Naive thymus-derived CD8-positive, alpha-beta T cell (primary cell): ENCODE measurements around the gene NNT. TPM values are rescaled to one million over a fixed set of nuclear protein-coding genes. Genes with fewer than 3 reads are reported as not detected.

Experiments
- ATAC-seq, 2 donors: fragments of 150-1000 bp; cut with Tn5 transposase in 1 of 2; sonication (Bioruptor Pico), chemical (Tn5 transposase) in 1 of 2; 1 replicate in 1 of 2; 2 replicates in 1 of 2; pipeline ENCODE4 v1.10.0; 2021; ENCODE audit warnings: mild to moderate bottlenecking in 2 of 2, moderate library complexity in 2 of 2
- POLR2A ChIA-PET: fragments of 350-600 bp; sonication (Branson Sonifier 250); formaldehyde crosslinking; loops from one replicate; lab custom pipeline; 2021; ENCODE audit warnings: antibody characterized with exemption; lab: Charles Lee
- DNase-seq, 10 donors: peaks; one replicate each; pipeline versions ENCODE4 v3.0.0 to v3.0.0-alpha.2; 2020 to 2022
- H3K27ac Mint-ChIP-seq, 10 donors: one replicate each; pipeline ENCODE4 v1.8.0; 2020 to 2022; ENCODE audit warnings: mild to moderate bottlenecking in 10 of 10, mixed read lengths in 10 of 10, moderate library complexity in 4 of 10, inconsistent platforms in 1 of 10
- H3K27me3 Mint-ChIP-seq, 5 donors: one replicate each; pipeline ENCODE4 v1.8.0; 2021 to 2022; ENCODE audit warnings: mixed read lengths in 5 of 5
- H3K36me3 Mint-ChIP-seq, 3 donors: one replicate each; pipeline ENCODE4 v1.8.0; 2020 to 2022; ENCODE audit warnings: mixed read lengths in 3 of 3, mild to moderate bottlenecking in 2 of 3, inconsistent platforms in 1 of 3
- H3K4me1 Mint-ChIP-seq, 4 donors: one replicate each; pipeline ENCODE4 v1.8.0; 2021 to 2022; ENCODE audit warnings: mixed read lengths in 4 of 4
- H3K4me3 Mint-ChIP-seq, 10 donors: one replicate each; pipeline ENCODE4 v1.8.0; 2020 to 2022; ENCODE audit warnings: mild to moderate bottlenecking in 10 of 10, mixed read lengths in 10 of 10, moderate library complexity in 6 of 10, inconsistent platforms in 1 of 10
- H3K9me3 Mint-ChIP-seq, 9 donors: one replicate each; pipeline ENCODE4 v1.8.0; 2020 to 2022; ENCODE audit warnings: mixed read lengths in 9 of 9, mild to moderate bottlenecking in 3 of 9, inconsistent platforms in 1 of 9, moderate library complexity in 1 of 9
- polyA plus RNA-seq, 3 donors: library from polyadenylated mRNA; unstranded; fragments of 300-500 nt; fragmentation: Illumina TruSeq; gene quantifications; one replicate each; pipeline ENCODE4 v1.2.3, GENCODE V29; 2021
- total RNA-seq, 8 experiments: library from RNA in 2 of 8; stranded (reverse) in 2 of 8; gene quantifications; one replicate each; pipeline ENCODE4 v1.2.3 and lab custom pipeline; 2021 to 2026

NNT gene
- total and polyA plus RNA-seq, 5 experiments from 2014 or later: 38.8 to 63.6 (median 52.7) TPM

GRCh38 chr5:43615445-43616184 lies 12.6 kb downstream of the NNT start:
- no peak overlapping the region for H3K27ac Mint-ChIP-seq

GRCh38 chr5:43616535-43616934 lies 13.6 kb downstream of the NNT start:
- Mint-ChIP-seq H3K27ac (peak overlapping the region in 2 of 10 donors; percentile 17 to 37), H3K9me3 (no peaks in the 10 kb centered on the region), H3K4me3 (no peak overlapping the region), H3K36me3 (peaks cover 0 to 85% (median 29%) of the 10 kb centered on the region in 3 donors), H3K4me1 (peaks cover 0 to 7% (median 3%) of the 10 kb centered on the region in 4 donors), H3K27me3 (no peaks in the 10 kb centered on the region)
- DNase-seq: no peak
- POLR2A ChIA-PET: no interaction called here
- no peak for ATAC-seq

More at GRCh38 chr5:43615445-43616184, 12.6 kb downstream of the NNT start:
- peaks cover 0 to 86% (median 22%) of the 10 kb centered on the region in 3 donors for H3K36me3 Mint-ChIP-seq
- POLR2A ChIA-PET: no interaction called here
- DNase-seq: no peak
- no peaks in the 10 kb centered on the region for H3K27me3 Mint-ChIP-seq
- H3K4me1 Mint-ChIP-seq: peaks cover 3 to 11% (median 8%) of the 10 kb centered on the region in 4 donors
- no peak overlapping the region for H3K4me3 Mint-ChIP-seq
- no peaks in the 10 kb centered on the region for H3K9me3 Mint-ChIP-seq
- ATAC-seq: no peak

- POLR2A ChIA-PET: no interaction called here
Observed at GRCh38 chr5:43619380-43619779, 16.4 kb downstream of the NNT start.

GRCh38 chr5:43619911-43620310 lies 16.9 kb downstream of the NNT start:
- DNase-seq: no peak
- ATAC-seq: no peak
- Mint-ChIP-seq H3K4me3 (no peak overlapping the region), H3K27ac (no peak overlapping the region), H3K4me1 (peaks cover 7 to 29% (median 15%) of the 10 kb centered on the region in 4 donors), H3K36me3 (peaks cover 0 to 89% (median 24%) of the 10 kb centered on the region in 3 donors), H3K27me3 (no peaks in the 10 kb centered on the region), H3K9me3 (no peaks in the 10 kb centered on the region)
- POLR2A ChIA-PET: no interaction called here

More at GRCh38 chr5:43619380-43619779, 16.4 kb downstream of the NNT start:
- ATAC-seq (no peak), DNase-seq (no peak)
- Mint-ChIP-seq H3K9me3 (no peaks in the 10 kb centered on the region), H3K27me3 (no peaks in the 10 kb centered on the region), H3K4me1 (peaks cover 7 to 26% (median 15%) of the 10 kb centered on the region in 4 donors), H3K27ac (peak overlapping the region in 1 of 10 donors; percentile 1), H3K36me3 (peaks cover 0 to 86% (median 24%) of the 10 kb centered on the region in 3 donors), H3K4me3 (no peak overlapping the region)

GRCh38 chr5:43620944-43621505 lies 18.0 kb downstream of the NNT start:
- Mint-ChIP-seq H3K4me1 (peaks cover 7 to 29% (median 14%) of the 10 kb centered on the region in 4 donors), H3K9me3 (no peaks in the 10 kb centered on the region), H3K4me3 (no peak overlapping the region), H3K27ac (peak overlapping the region in 2 of 10 donors; percentile 1 to 5), H3K36me3 (peaks cover 0 to 84% (median 20%) of the 10 kb centered on the region in 3 donors), H3K27me3 (no peaks in the 10 kb centered on the region)
- ATAC-seq: no peak
- POLR2A ChIA-PET: interaction anchor here (0.5 kb wide), 1 partner anchor 10 kb away, joined by 3 read pairs; no protein-coding TSS in a partner anchor
- DNase-seq: no peak

GRCh38 chr5:43622074-43622473 lies 19.1 kb downstream of the NNT start:
- H3K9me3 Mint-ChIP-seq: no peaks in the 10 kb centered on the region
- H3K4me3 Mint-ChIP-seq: no peak overlapping the region
- H3K36me3 Mint-ChIP-seq: peaks cover 0 to 76% (median 20%) of the 10 kb centered on the region in 3 donors
- H3K27me3 Mint-ChIP-seq: no peaks in the 10 kb centered on the region
- ATAC-seq (no peak), DNase-seq (no peak)
- H3K4me1 Mint-ChIP-seq: peaks cover 7 to 29% (median 14%) of the 10 kb centered on the region in 4 donors
- H3K27ac Mint-ChIP-seq: peak overlapping the region in 3 of 10 donors; percentile 1 to 52 (median 2)
- POLR2A ChIA-PET: no interaction called here

- Mint-ChIP-seq H3K9me3 (no peaks in the 10 kb centered on the region), H3K4me1 (peaks cover 9 to 29% (median 14%) of the 10 kb centered on the region in 4 donors), H3K4me3 (no peak overlapping the region), H3K27me3 (no peaks in the 10 kb centered on the region), H3K27ac (peak overlapping the region in 6 of 10 donors; percentile 2 to 86 (median 41)), H3K36me3 (peaks cover 0 to 72% (median 19%) of the 10 kb centered on the region in 3 donors)
- no peak for DNase-seq
- POLR2A ChIA-PET: no interaction called here
- no peak for ATAC-seq
Observed at GRCh38 chr5:43623048-43623680, 20.2 kb downstream of the NNT start.

- Mint-ChIP-seq H3K4me1 (peaks cover 12 to 43% (median 22%) of the 10 kb centered on the region in 4 donors), H3K27ac (peak overlapping the region in 1 of 10 donors; percentile 52), H3K27me3 (no peaks in the 10 kb centered on the region), H3K4me3 (no peak overlapping the region), H3K9me3 (no peaks in the 10 kb centered on the region), H3K36me3 (peaks cover 0 to 69% (median 16%) of the 10 kb centered on the region in 3 donors)
- DNase-seq (peak in 1 of 10 donors; percentile 13), ATAC-seq (peak in 1 of 2 donors; percentile 36)
- POLR2A ChIA-PET: no interaction called here
Observed at GRCh38 chr5:43627028-43627427, 24.0 kb downstream of the NNT start.

- POLR2A ChIA-PET: interaction anchor here (0.9 to 1.8 kb wide), 3 partner anchors 28 to 147 kb away, joined by 3 to 9 read pairs (median 3); partner anchors contain the start of genes NNT and TMEM267
- no peak overlapping the region for H3K4me3 Mint-ChIP-seq
- peaks cover 20 to 43% (median 33%) of the 10 kb centered on the region in 4 donors for H3K4me1 Mint-ChIP-seq
- ATAC-seq (peak; percentile 81 to 88), DNase-seq (peak in 7 of 10 donors; percentile 17 to 67 (median 43))
- H3K27me3 Mint-ChIP-seq: no peaks in the 10 kb centered on the region
- H3K27ac Mint-ChIP-seq: peak overlapping the region in 5 of 10 donors; percentile 11 to 55 (median 24)
- H3K36me3 Mint-ChIP-seq: peaks cover 8 to 80% (median 32%) of the 10 kb centered on the region in 3 donors
- H3K9me3 Mint-ChIP-seq: no peaks in the 10 kb centered on the region
Observed at GRCh38 chr5:43631182-43631910, 28.4 kb downstream of the NNT start.

- Mint-ChIP-seq H3K27ac (no peak overlapping the region), H3K4me3 (no peak overlapping the region), H3K27me3 (no peaks in the 10 kb centered on the region), H3K9me3 (no peaks in the 10 kb centered on the region), H3K4me1 (peaks cover 24 to 43% (median 29%) of the 10 kb centered on the region in 4 donors), H3K36me3 (peaks cover 8 to 78% (median 28%) of the 10 kb centered on the region in 3 donors)
- no peak for ATAC-seq
- POLR2A ChIA-PET: no interaction called here
- no peak for DNase-seq
Observed at GRCh38 chr5:43634621-43635020, 31.6 kb downstream of the NNT start.

GRCh38 chr5:43635374-43635773 lies 32.4 kb downstream of the NNT start:
- no peak for DNase-seq
- H3K27me3 Mint-ChIP-seq: no peaks in the 10 kb centered on the region
- no peak overlapping the region for H3K4me3 Mint-ChIP-seq
- ATAC-seq: no peak
- POLR2A ChIA-PET: no interaction called here
- no peaks in the 10 kb centered on the region for H3K9me3 Mint-ChIP-seq
- H3K36me3 Mint-ChIP-seq: peaks cover 8 to 78% (median 27%) of the 10 kb centered on the region in 3 donors
- H3K4me1 Mint-ChIP-seq: peaks cover 27 to 39% (median 28%) of the 10 kb centered on the region in 4 donors
- H3K27ac Mint-ChIP-seq: peak overlapping the region in 1 of 10 donors; percentile 5

GRCh38 chr5:43636076-43636475 lies 33.1 kb downstream of the NNT start:
- DNase-seq: no peak
- POLR2A ChIA-PET: no interaction called here
- ATAC-seq: no peak
- H3K36me3 Mint-ChIP-seq: peaks cover 8 to 75% (median 26%) of the 10 kb centered on the region in 3 donors
- peaks cover 23 to 33% (median 26%) of the 10 kb centered on the region in 4 donors for H3K4me1 Mint-ChIP-seq
- H3K27ac Mint-ChIP-seq: no peak overlapping the region
- no peaks in the 10 kb centered on the region for H3K9me3 Mint-ChIP-seq
- no peak overlapping the region for H3K4me3 Mint-ChIP-seq
- H3K27me3 Mint-ChIP-seq: no peaks in the 10 kb centered on the region
